OCI-LY1 (cell line): ENCODE data around the gene GRB2.

Experiments used
- CTCF ChIP-seq: fragments of 200-600 bp; sonication (generic), shearing (Covaris generic); IDR thresholded peaks from 2 replicates; pipeline ENCODE4 v1.5.1; 2017; ENCODE audit warnings: mild to moderate bottlenecking, antibody characterized with exemption, low read length, moderate library complexity, mixed read lengths
- EZH2 ChIP-seq: fragments of 200-600 bp; sonication (generic), shearing (Covaris generic); IDR thresholded peaks from 2 replicates; pipeline ENCODE4 v1.8.0; 2017; ENCODE audit warnings: borderline replicate concordance, mixed run types, mild to moderate bottlenecking, antibody characterized with exemption, low read length, moderate library complexity, mixed read lengths

- TF ChIP-seq EZH2 (no peak), CTCF (no peak)
These were observed 13.1 kb upstream of the GRB2 start for GRCh38 chr17:75418531-75418930.
